ENCODE measurements around the gene ITK.
A peak's percentile ranks its signal among the peaks of the same experiment; 100 is the strongest.
"Not testable (repeated sequence)": the region's sequence is repeated elsewhere in the genome, so short reads cannot be mapped to it uniquely, and the experiment has no call there.

The ITK gene

GRCh38 chr5:157213527-157214243 lies 33.0 kb downstream of the ITK start:
- no peak for DNase-seq

DNA sequence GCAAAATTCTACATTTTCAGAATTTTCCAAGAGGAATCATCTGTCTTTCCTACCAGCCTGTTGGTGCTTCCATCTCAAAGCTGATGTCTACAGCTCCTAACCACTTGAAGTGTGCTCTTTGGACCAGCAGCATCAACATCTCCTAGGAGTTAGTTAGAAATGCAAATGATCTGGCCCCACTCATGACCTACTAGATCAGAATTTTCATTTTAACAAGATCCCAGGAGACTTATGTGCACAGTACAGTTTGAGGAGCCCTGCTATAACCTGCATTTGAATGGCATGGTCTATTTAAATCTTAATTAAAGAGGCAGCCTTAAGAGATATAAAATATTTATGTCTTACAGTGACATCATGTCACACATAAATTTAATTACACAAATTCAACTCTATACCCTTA lies 33.8 kb downstream of the ITK start:
- DNase-seq = no peak

DNA sequence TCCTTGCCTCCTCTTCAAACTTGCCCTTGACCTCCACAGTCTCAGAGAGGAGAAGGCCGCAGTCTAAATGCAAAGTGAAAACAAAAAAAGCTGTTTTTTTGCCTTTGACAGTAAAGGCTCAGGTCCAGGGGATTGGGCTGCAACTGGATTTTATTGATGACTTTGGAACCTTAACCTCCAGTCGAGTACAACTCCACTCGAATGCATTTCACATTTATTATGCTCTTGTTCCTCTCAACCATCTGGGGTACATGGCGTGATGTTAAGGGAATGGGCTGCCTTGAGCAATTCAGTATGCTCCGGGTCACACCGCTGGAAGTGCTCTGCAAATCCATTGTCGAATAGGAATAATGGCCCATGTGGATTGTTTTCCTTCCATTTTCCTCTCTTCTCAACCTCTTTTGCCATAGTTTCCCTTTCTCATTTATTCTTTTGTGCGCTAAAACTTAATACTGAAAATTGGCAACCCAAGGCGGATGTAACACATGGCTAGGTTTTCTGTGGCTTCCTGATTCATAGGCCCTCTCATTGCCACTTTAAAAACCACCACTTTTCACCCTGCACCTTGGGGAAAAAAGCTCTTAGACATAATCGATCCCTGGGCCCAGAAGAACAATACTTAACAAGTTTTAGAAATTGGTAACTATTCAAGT lies 34.3 kb downstream of the ITK start:
- no peak for DNase-seq

- no peak for DNase-seq
Measured at GRCh38 chr5:157215514-157216167, 35.0 kb downstream of the ITK start.

- no peak for DNase-seq
Measured at GRCh38 chr5:157216391-157217142, 35.9 kb downstream of the ITK start.

- DNase-seq = peak in 2 of 4 experiments; percentile 11 to 20
Measured at GRCh38 chr5:157217289-157218024, 36.8 kb downstream of the ITK start.

DNA sequence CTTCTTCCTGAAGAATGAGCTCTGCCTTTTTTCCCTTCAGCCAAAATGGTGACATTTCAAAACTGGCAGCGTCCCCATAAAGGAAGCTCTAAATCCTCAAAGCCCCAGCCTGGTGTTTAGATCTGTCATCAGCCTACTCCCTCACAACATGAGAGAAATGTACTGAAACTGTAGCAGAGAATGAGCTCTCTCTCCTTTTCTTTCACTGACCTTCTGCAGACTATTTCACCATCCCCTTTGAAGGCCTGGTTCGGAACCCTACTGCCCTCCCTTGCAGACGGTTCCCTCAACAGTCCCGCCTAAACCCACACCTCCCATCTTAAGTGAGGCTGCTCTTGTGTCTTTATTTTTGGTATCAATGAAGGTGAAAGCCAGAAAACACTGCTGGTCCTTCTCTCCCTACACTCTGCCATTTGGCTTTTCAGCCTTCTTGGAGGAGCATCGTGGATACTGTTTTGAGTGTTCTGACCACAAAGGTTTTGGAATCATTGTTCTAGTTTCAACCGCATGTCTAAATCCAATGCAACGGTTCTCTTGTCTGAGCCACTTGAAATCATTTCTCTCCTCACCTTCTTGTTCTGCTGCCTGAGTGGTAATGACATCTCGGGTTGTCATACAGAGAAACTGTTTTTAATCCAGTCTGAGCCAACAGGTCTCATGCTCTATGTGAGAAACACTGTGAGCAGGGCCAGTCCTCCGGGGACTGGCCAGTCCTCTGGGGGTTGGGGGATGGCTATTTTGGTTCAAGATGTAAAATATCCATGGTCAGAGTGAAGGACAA lies 39.0 kb downstream of the ITK start:
- DNase-seq = no peak

DNA sequence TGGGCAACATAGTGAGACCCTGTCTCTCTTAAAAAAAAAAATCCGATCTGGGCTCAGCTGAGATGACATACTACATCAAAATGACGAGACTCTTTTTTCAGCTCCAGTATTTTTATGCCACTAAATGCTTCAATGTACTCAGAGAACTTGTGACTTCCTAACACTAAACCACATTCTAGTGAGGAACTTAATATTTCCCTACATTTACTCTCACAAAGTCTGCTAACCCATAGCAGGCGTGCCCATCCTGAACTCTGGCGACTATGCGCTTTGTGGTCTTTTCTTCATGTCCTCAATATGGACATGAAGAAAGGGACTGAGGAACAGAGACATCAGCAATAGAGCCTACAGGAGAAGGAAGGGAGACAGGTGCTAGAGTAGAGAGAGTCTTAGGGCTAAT lies 41.3 kb downstream of the ITK start:
- DNase-seq = no peak

DNA sequence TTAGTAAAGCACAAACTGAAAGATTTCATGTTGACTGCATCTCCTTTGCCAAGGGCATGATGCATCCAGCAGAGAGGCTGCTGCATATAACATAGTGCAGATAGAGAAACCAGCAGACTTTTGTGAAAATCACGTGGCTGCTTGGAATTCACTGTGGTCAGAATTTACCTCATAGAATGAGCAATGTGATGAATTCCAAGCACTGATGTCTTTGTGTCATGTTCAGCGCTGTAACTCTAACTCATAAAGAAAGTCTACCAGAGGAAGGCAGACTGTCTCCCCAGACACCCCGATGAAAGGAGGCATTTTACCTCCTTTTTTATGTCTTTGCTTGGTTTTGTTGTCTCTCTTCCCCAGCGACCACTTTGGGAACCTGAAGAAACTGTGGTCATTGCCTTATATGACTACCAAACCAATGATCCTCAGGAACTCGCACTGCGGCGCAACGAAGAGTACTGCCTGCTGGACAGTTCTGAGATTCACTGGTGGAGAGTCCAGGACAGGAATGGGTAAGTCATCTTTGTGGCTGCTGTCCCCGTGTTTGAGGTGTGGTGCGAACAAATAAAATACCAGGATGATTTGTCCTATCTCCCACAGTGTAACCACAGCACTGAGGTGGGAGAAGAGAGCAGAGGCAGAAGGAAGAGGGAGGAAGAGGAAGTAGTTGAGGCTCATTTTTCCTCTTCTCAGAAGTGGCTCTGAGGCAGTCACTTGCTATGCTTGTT lies 42.0 kb downstream of the ITK start:
- DNase-seq = peak; percentile 8 to 53 (median 34)

DNA sequence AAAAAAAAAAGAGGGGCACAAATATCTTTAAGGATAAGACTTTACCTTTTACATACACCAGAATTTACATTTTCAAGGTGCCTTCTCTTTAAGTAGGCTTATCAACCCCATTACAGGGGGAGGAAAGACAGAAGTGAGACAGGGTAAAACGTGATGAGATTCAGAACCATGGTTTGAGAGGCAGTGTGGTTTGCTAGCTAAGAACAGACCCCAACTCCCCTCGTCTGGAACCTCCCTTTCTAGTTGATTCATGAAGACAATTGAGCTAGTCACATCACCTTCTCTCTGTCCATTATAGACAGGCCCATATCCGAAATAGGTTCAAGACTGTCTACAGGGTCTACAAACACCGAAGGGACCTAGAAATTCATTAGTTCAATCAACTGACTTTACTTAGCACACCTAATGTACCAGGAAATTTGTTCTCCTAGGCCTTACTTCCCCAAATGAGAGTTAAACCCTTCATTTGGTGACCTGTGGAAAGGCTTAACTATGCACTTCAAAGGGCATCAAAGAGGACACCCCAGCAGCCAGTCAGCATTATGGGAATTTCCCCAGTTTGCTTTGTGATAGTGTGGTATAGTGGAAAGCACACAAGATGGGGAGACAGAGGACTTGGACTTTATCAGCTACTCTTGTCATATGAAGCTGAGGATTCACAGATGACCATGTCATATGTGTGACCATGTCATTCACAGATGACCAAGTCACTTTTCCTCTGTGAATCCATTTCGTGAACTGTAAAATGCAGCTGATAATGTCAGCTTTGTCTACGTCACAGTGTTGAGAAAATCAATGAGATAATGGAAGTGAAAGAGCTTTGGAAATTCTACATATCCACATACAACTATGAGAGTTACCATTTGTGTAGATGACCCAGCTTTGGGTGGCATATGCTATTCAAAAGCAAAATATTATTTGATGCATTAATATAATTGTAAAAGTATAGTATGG lies 45.1 kb downstream of the ITK start:
- DNase-seq = no peak

DNA sequence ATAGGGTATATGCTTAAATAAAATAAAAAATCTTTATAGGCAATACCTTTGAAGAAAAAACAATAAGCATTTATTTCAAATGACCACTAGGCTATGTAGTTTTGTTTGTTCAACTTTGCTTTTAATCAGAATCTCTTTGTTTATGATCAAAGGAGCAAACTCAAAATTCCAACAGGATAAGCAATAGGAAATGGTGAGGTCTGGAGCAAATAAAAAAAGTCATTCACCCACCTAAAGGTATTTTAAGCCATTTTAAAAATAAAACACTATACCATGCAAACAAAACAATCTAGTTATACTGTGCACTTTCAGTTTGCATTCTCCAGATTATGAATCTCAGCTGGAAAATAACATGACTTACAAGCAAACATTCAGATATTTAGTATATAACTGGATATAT lies 50.0 kb downstream of the ITK start:
- DNase-seq = no peak

GRCh38 chr5:157232706-157233105 lies 52.1 kb downstream of the ITK start:
- DNase-seq = no peak

GRCh38 chr5:157233515-157233914 lies 52.9 kb downstream of the ITK start:
- DNase-seq = no peak

GRCh38 chr5:157236423-157236822 lies 55.8 kb downstream of the ITK start:
- DNase-seq = no peak

- DNase-seq = no peak
Measured at GRCh38 chr5:157241483-157241882, 60.8 kb downstream of the ITK start.

- DNase-seq = not testable (repeated sequence)
Measured at GRCh38 chr5:157244704-157245103, 64.1 kb downstream of the ITK start.

DNA sequence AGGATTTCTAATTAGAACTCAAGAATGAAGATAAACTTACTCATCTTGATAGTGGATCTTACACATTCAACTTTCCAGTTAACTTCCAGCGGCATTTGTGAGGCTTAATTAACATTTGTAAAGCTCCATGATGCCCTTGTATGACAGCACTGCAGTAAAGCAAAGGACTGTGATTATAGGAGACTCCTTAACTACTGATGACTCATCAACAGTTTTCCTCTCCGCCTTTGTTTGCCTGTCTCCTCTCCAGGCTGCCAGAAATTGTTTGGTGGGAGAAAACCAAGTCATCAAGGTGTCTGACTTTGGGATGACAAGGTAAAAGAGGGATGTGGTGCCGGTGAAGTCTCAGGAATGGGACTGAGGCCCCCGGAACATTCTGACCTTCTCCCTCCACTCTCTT lies 64.8 kb downstream of the ITK start:
- DNase-seq = no peak

DNA sequence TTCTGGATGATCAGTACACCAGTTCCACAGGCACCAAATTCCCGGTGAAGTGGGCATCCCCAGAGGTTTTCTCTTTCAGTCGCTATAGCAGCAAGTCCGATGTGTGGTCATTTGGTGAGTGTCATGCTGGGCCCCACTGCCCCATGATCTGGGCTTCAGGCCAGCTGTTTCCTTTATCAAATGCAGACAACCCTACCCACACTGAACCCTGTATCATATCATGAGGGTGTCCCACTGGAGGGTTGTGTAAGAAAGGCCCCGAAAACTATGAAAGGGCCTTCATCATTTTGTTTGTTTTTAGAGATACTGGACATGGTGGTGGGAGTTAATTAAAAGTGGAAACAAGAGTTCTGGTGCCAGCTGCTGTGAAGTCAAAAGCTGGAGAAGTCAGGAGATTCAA lies 65.2 kb downstream of the ITK start:
- no peak for DNase-seq

DNA sequence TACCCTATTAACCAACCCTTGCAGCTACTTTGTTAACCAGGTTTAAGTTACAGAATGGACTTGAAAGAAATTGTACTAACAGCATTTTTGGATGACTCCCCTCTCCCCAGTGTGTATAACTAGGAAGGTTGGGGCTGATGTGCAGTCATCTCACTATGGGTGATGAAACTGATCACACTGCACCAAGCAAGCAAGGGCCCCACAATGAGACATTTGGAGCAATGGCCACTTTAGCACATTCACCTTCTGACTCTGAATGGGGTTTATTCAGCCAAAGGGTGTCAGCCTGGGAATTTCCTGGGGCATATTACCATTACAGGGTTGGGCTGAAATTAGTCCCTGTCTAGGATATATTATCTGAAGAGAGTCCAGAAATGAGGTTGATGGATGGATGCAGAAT lies 66.6 kb downstream of the ITK start:
- DNase-seq = no peak
